SJSA1 (cell line): Measurements from ENCODE around the gene SLIT1. TPM values are rescaled to one million over a fixed set of nuclear protein-coding genes. Genes with fewer than 3 reads are reported as not detected.

Source experiments
- DNase-seq, 2 experiments: peaks; one replicate each; pipeline ENCODE4 v3.0.0-alpha.2; 2015 to 2020; ENCODE audit warnings: low spot score in 2 of 2, low read depth in 1 of 2
- H3K27ac ChIP-seq: fragments of 250-450 bp; sonication (Bioruptor Pico); 2 replicates; pipeline ENCODE4 v1.5.1; 2020; ENCODE audit warnings: mild to moderate bottlenecking, moderate library complexity
- H3K27me3 ChIP-seq: fragments of 250-450 bp; sonication (Bioruptor Pico); replicated peaks from 2 replicates; pipeline ENCODE4 v1.5.1; 2020; ENCODE audit warnings: mild to moderate bottlenecking, moderate library complexity
- H3K36me3 ChIP-seq: fragments of 250-450 bp; sonication (Bioruptor Pico); 2 replicates; pipeline ENCODE4 v1.5.1; 2020; ENCODE audit warnings: mild to moderate bottlenecking
- H3K4me1 ChIP-seq: fragments of 250-450 bp; sonication (Bioruptor Pico); replicated peaks from 2 replicates; pipeline ENCODE4 v1.6.1; 2021; ENCODE audit warnings: mild to moderate bottlenecking
- H3K4me3 ChIP-seq: fragments of 250-450 bp; sonication (Bioruptor Pico); 2 replicates; pipeline ENCODE4 v1.5.1; 2020; ENCODE audit warnings: mild to moderate bottlenecking
- H3K9me3 ChIP-seq: fragments of 250-450 bp; sonication (Bioruptor Pico); replicated peaks from 2 replicates; pipeline ENCODE4 v1.5.1; 2020; ENCODE audit warnings: mild to moderate bottlenecking
- total RNA-seq: library from RNA; depleted of rRNA; stranded (reverse); fragments of >200 nt; shearing (Covaris generic); gene quantifications from 2 replicates; pipeline ENCODE4 v1.2.3, GENCODE V29; 2014

SLIT1 gene
- total RNA-seq, 1 experiment from 2014 or later: not detected

- H3K9me3 ChIP-seq: no peaks in the 10 kb centered on the region
- no peak overlapping the region for H3K4me3 ChIP-seq
- peaks cover 72% of the 10 kb centered on the region for H3K27me3 ChIP-seq
- H3K27ac ChIP-seq: no peak overlapping the region
- 0 out of 2 replicates have a peak, but pooled peaks cover 9% of the 10 kb centered on the region for H3K4me1 ChIP-seq
- DNase-seq: no peak
- H3K36me3 ChIP-seq: no peaks in the 10 kb centered on the region
These were observed 7.2 kb upstream of the SLIT1 start for GRCh38 chr10:97192952-97193435.

GRCh38 chr10:97190450-97190849 lies 4.7 kb upstream of the SLIT1 start:
- DNase-seq: no peak
- Histone ChIP-seq H3K36me3 (no peaks in the 10 kb centered on the region), H3K27ac (no peak overlapping the region), H3K4me1 (peaks cover 3% of the 10 kb centered on the region), H3K27me3 (peaks cover 75% of the 10 kb centered on the region), H3K9me3 (no peaks in the 10 kb centered on the region), H3K4me3 (no peak overlapping the region)

- peaks cover 71% of the 10 kb centered on the region for H3K27me3 ChIP-seq
- no peaks in the 10 kb centered on the region for H3K9me3 ChIP-seq
These were observed 2.5 kb upstream of the SLIT1 start for GRCh38 chr10:97188261-97188711.

GRCh38 chr10:97186911-97187310 lies 1.2 kb upstream of the SLIT1 start:
- H3K4me1 ChIP-seq: peaks cover 5% of the 10 kb centered on the region
- no peaks in the 10 kb centered on the region for H3K9me3 ChIP-seq
- H3K36me3 ChIP-seq: no peaks in the 10 kb centered on the region
- peaks cover 74% of the 10 kb centered on the region for H3K27me3 ChIP-seq
- no peak for DNase-seq
- H3K27ac ChIP-seq: no peak overlapping the region
- no peak overlapping the region for H3K4me3 ChIP-seq

More at GRCh38 chr10:97188261-97188711, 2.5 kb upstream of the SLIT1 start:
- no peaks in the 10 kb centered on the region for H3K36me3 ChIP-seq
- no peak overlapping the region for H3K27ac ChIP-seq
- H3K4me1 ChIP-seq: peaks cover 5% of the 10 kb centered on the region
- no peak for DNase-seq
- H3K4me3 ChIP-seq: no peak overlapping the region

DNA sequence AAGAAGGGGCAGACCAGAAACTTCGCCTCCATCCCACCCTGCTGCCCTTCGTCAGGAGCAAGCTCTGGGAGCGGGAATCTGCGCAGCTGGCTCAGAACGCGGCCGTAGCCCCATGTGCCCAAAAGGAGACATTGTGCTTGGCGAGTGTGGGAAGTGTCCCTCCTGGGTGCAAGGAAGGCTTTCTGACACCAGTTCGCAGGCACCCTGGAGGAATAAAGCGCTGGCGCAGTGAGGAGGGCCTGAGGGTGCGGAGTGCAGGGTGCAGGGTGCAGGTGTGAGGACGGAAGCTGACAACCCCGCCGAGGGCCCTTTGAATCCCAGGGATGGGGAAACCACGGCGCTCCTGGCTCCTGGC lies 811 bp downstream of the SLIT1 start:
- H3K27me3 ChIP-seq: peaks cover 81% of the 10 kb centered on the region
- DNase-seq: no peak
- H3K4me1 ChIP-seq: peaks cover 5% of the 10 kb centered on the region
- H3K4me3 ChIP-seq: no peak overlapping the region
- H3K27ac ChIP-seq: no peak overlapping the region
- H3K36me3 ChIP-seq: no peaks in the 10 kb centered on the region
- no peaks in the 10 kb centered on the region for H3K9me3 ChIP-seq

- no peaks in the 10 kb centered on the region for H3K9me3 ChIP-seq
- no peaks in the 10 kb centered on the region for H3K36me3 ChIP-seq
- H3K27me3 ChIP-seq: peaks cover 90% of the 10 kb centered on the region
- no peak for DNase-seq
- H3K4me1 ChIP-seq: peaks cover 5% of the 10 kb centered on the region
- H3K27ac ChIP-seq: no peak overlapping the region
- no peak overlapping the region for H3K4me3 ChIP-seq
These were observed 2.4 kb downstream of the SLIT1 start for GRCh38 chr10:97183314-97183713.

- Histone ChIP-seq H3K27me3 (peaks cover 92% of the 10 kb centered on the region), H3K27ac (no peak overlapping the region)
These were observed 3.3 kb downstream of the SLIT1 start for GRCh38 chr10:97182288-97182990.

DNA sequence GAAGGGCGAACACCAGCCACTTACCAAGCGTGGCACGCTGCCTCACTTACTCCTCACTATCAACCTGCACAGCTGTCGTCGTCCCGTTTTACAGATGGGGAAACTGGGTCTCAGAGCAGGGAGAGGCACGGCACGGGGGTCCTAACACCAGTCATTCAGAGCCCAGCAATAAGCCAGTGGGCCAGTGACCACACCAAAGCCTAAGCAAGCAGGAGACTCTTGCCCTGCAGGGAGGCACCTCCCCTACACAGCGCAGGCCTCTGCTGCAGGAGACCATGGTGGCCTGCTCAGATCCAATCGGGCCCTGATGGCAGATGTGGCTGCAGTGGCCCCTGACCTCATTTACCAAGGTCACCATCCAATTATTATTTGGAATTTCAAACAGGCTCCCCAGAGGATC lies 4.8 kb downstream of the SLIT1 start:
- DNase-seq: no peak
- Histone ChIP-seq H3K27ac (no peak overlapping the region), H3K9me3 (no peaks in the 10 kb centered on the region), H3K36me3 (no peaks in the 10 kb centered on the region), H3K27me3 (peaks cover 91% of the 10 kb centered on the region), H3K4me3 (no peak overlapping the region), H3K4me1 (peaks cover 5% of the 10 kb centered on the region)

More at GRCh38 chr10:97182288-97182990, 3.3 kb downstream of the SLIT1 start:
- Histone ChIP-seq H3K36me3 (no peaks in the 10 kb centered on the region), H3K4me3 (no peak overlapping the region), H3K4me1 (peaks cover 5% of the 10 kb centered on the region), H3K9me3 (no peaks in the 10 kb centered on the region)
- no peak for DNase-seq

GRCh38 chr10:97180363-97180755 lies 5.4 kb downstream of the SLIT1 start:
- Histone ChIP-seq H3K27ac (no peak overlapping the region), H3K4me1 (peaks cover under 1% of the 10 kb centered on the region; the same call in 1 of the 2 replicates), H3K4me3 (no peak overlapping the region), H3K27me3 (peaks cover 86% of the 10 kb centered on the region), H3K36me3 (no peaks in the 10 kb centered on the region), H3K9me3 (no peaks in the 10 kb centered on the region)
- no peak for DNase-seq

- H3K27ac ChIP-seq: no peak overlapping the region
These were observed 5.9 kb downstream of the SLIT1 start for GRCh38 chr10:97179731-97180362.

DNA sequence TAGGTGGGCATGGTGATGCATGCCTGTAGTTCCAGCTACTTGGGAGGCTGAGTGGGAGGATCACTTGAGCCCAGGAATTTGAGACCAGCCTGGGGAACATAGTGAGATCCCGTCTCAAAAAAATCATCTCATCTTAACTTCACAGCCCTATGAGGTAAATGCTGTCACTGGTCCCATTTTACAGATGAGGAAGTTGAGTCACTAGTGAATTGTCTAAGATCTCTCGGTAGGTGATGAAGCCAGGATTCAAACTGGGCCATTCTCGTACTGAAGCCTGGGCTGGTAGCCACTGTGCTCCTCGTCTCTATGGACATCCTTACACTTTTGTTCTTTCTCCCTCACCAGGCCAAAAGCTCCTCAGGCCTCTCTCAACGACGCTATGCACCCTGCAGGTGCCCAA lies 6.4 kb downstream of the SLIT1 start:
- no peak overlapping the region for H3K27ac ChIP-seq
- H3K27me3 ChIP-seq: peaks cover 75% of the 10 kb centered on the region
- no peaks in the 10 kb centered on the region for H3K36me3 ChIP-seq
- no peaks in the 10 kb centered on the region for H3K9me3 ChIP-seq
- no peak overlapping the region for H3K4me3 ChIP-seq
- no peak for DNase-seq
- H3K4me1 ChIP-seq: no peaks in the 10 kb centered on the region

More at GRCh38 chr10:97179731-97180362, 5.9 kb downstream of the SLIT1 start:
- no peak for DNase-seq
- peaks cover 81% of the 10 kb centered on the region for H3K27me3 ChIP-seq
- no peaks in the 10 kb centered on the region for H3K4me1 ChIP-seq
- no peaks in the 10 kb centered on the region for H3K9me3 ChIP-seq
- no peaks in the 10 kb centered on the region for H3K36me3 ChIP-seq
- no peak overlapping the region for H3K4me3 ChIP-seq

DNA sequence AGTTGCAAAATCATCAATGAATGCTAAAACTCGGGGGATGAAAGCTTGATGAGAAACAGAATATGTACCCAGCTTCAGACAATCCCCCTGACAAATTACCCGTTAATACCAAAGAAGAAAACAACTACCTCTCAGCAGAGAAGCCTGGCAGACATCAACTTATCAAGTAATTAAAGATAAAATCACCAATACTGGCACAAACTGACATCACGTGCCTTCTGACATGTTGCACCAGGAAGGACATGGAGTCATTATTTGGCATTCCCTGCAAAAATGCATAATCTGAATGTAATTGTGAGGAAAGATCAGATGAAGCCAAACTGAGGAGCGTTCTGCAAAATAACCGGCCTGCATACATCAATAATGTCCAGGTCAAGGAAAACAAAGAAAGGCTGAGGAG lies 7.7 kb downstream of the SLIT1 start:
- H3K27ac ChIP-seq: no peak overlapping the region

DNA sequence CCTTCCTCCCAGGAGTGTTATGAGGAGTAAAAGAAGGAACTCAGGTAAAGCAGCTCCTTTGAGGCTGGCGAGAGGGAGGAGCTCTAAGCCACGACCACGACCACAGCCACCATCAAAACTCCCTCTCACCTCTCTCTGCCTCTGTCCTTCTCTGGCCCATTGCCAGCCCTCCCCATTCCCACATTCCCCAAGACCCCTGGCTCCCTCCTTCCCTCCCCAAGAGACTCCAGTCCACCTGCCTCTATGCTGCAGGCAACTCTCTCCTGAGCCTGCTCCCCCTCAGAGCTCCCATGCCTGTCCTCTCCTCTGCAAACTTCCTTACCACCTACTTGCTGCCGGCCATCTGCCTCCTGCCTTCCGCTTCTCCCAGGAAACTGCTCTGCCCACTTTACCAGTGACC lies 9.5 kb downstream of the SLIT1 start:
- peaks cover 58% of the 10 kb centered on the region for H3K27me3 ChIP-seq
- no peaks in the 10 kb centered on the region for H3K4me1 ChIP-seq
- DNase-seq: no peak
- H3K9me3 ChIP-seq: no peaks in the 10 kb centered on the region
- H3K36me3 ChIP-seq: no peaks in the 10 kb centered on the region
- H3K4me3 ChIP-seq: no peak overlapping the region
- no peak overlapping the region for H3K27ac ChIP-seq

More for the DNA sequence above, 7.7 kb downstream of the SLIT1 start:
- peaks cover 67% of the 10 kb centered on the region for H3K27me3 ChIP-seq
- no peak overlapping the region for H3K4me3 ChIP-seq
- H3K9me3 ChIP-seq: no peaks in the 10 kb centered on the region
- H3K4me1 ChIP-seq: no peaks in the 10 kb centered on the region
- H3K36me3 ChIP-seq: no peaks in the 10 kb centered on the region
- DNase-seq: no peak

GRCh38 chr10:97175586-97175985 lies 10.2 kb downstream of the SLIT1 start:
- no peaks in the 10 kb centered on the region for H3K9me3 ChIP-seq
- peaks cover 55% of the 10 kb centered on the region for H3K27me3 ChIP-seq
- no peak overlapping the region for H3K27ac ChIP-seq
- H3K36me3 ChIP-seq: no peaks in the 10 kb centered on the region
- no peaks in the 10 kb centered on the region for H3K4me1 ChIP-seq
- no peak for DNase-seq
- H3K4me3 ChIP-seq: no peak overlapping the region
